HG03103 (cell line): Measurements from ENCODE around the gene SLC26A6.

Experiments used
- ATAC-seq: cut with Tn5 transposase; IDR thresholded peaks from one replicate; pipeline ENCODE4 v1.9.1; 2021; ENCODE audit warnings: low read depth; ENCODE audit not compliant: unreplicated experiment

The SLC26A6 gene

GRCh38 chr3:48601622-48601994 lies 33.7 kb downstream of the SLC26A6 start:
- no peak for ATAC-seq

GRCh38 chr3:48600711-48601621 lies 34.3 kb downstream of the SLC26A6 start:
- ATAC-seq = no peak

- ATAC-seq = no peak
Observed at GRCh38 chr3:48599509-48600285, 35.6 kb downstream of the SLC26A6 start.

- no peak for ATAC-seq
Observed at GRCh38 chr3:48599077-48599501, 36.2 kb downstream of the SLC26A6 start.

GRCh38 chr3:48598323-48599076 lies 36.8 kb downstream of the SLC26A6 start:
- ATAC-seq = no peak

- no peak for ATAC-seq
Observed at GRCh38 chr3:48597408-48597800, 37.9 kb downstream of the SLC26A6 start.

GRCh38 chr3:48596676-48597407 lies 38.4 kb downstream of the SLC26A6 start:
- no peak for ATAC-seq

GRCh38 chr3:48596157-48596556 lies 39.1 kb downstream of the SLC26A6 start:
- no peak for ATAC-seq

- ATAC-seq = no peak
Observed at GRCh38 chr3:48595526-48596121, 39.6 kb downstream of the SLC26A6 start.

- ATAC-seq = no peak
Observed at GRCh38 chr3:48595075-48595525, 40.2 kb downstream of the SLC26A6 start, which contains the start of gene COL7A1. Gene COL7A1, minus strand, starts transcription at chr3:48595329. Its CDS starts 170 bp downstream, at chr3:48595159.

GRCh38 chr3:48594417-48595049 lies 40.7 kb downstream of the SLC26A6 start:
- no peak for ATAC-seq

GRCh38 chr3:48593337-48593736 lies 41.9 kb downstream of the SLC26A6 start:
- ATAC-seq = no peak

GRCh38 chr3:48592519-48593087 lies 42.7 kb downstream of the SLC26A6 start:
- no peak for ATAC-seq

GRCh38 chr3:48591886-48592518 lies 43.3 kb downstream of the SLC26A6 start:
- ATAC-seq = no peak

- ATAC-seq = no peak
Observed at GRCh38 chr3:48591436-48591835, 43.8 kb downstream of the SLC26A6 start.

GRCh38 chr3:48588230-48588629 lies 47.0 kb downstream of the SLC26A6 start:
- no peak for ATAC-seq

GRCh38 chr3:48587686-48588085 lies 47.6 kb downstream of the SLC26A6 start:
- no peak for ATAC-seq

- no peak for ATAC-seq
Observed at GRCh38 chr3:48585411-48585810, 49.9 kb downstream of the SLC26A6 start.
